ENCODE results near the gene UBASH3B.
A peak's percentile ranks its signal among the peaks of the same experiment; 100 is the strongest.

- TF ChIP-seq CTCF (IDR thresholded peaks at IDR 0.05; ENCODE audit: poor library complexity): peak; percentile 4
- no peak for TF ChIP-seq EZH2 (IDR thresholded peaks at IDR 0.05; ENCODE audit: borderline replicate concordance)
- no peak for TF ChIP-seq EZH2phosphoT487 (IDR thresholded peaks at IDR 0.05; ENCODE audit: low read depth, severe bottlenecking, unreplicated experiment)
Observed at GRCh38 chr11:122814401-122814800, 158.9 kb downstream of the UBASH3B start.
